Mesenteric fat pad (tissue), 1 donor: ENCODE data around the gene CGRRF1. TPM values are rescaled to one million over a fixed set of nuclear protein-coding genes. Genes with fewer than 3 reads are reported as not detected.

Experiments used
- DNase-seq: peaks from one replicate; pipeline ENCODE4 v3.0.0-alpha.2; 2020; ENCODE audit warnings: low spot score
- total RNA-seq: library from RNA; stranded (reverse); fragmentation: NEBNext Ultra II Directional; extraction: Animal tissue kit (Norgen Biotek cat#: 25700); gene quantifications from one replicate; pipeline ENCODE4 v1.2.1, GENCODE V29; 2021
- donor health status: DM: yes; HTN: yes; CAD: no.

Gene CGRRF1
- total RNA-seq, 1 donor from 2014 or later, result 23.3 TPM

GRCh38 chr14:54538055-54538454, 28.3 kb downstream of the CGRRF1 start:
- DNase-seq, result no peak

- DNase-seq, result no peak
Measured at GRCh38 chr14:54547583-54547982, 37.9 kb downstream of the CGRRF1 start.

GRCh38 chr14:54548491-54548890, 38.8 kb downstream of the CGRRF1 start:
- DNase-seq, result no peak

GRCh38 chr14:54549862-54550261, 40.2 kb downstream of the CGRRF1 start:
- DNase-seq, result no peak

GRCh38 chr14:54550514-54550913, 40.8 kb downstream of the CGRRF1 start:
- no peak for DNase-seq

GRCh38 chr14:54554401-54554800, 44.7 kb downstream of the CGRRF1 start:
- DNase-seq, result no peak

GRCh38 chr14:54555651-54556050, 45.9 kb downstream of the CGRRF1 start:
- no peak for DNase-seq

GRCh38 chr14:54556535-54556934, 46.8 kb downstream of the CGRRF1 start:
- DNase-seq, result no peak

GRCh38 chr14:54562334-54562733, 52.6 kb downstream of the CGRRF1 start:
- no peak for DNase-seq

GRCh38 chr14:54564071-54564867, 54.6 kb downstream of the CGRRF1 start:
- DNase-seq, result no peak

GRCh38 chr14:54564868-54565784, 55.4 kb downstream of the CGRRF1 start:
- DNase-seq, result peak; percentile 93

- DNase-seq, result peak; percentile 97
Measured at GRCh38 chr14:54565785-54566409, 56.2 kb downstream of the CGRRF1 start.

- DNase-seq, result no peak
Measured at GRCh38 chr14:54566410-54567223, 56.9 kb downstream of the CGRRF1 start, which contains the start of gene SAMD4A. SAMD4A (plus strand) TSS chr14:54567128; CDS start chr14:54567917, 789 bp downstream.

- no peak for DNase-seq
Measured at GRCh38 chr14:54567224-54567638, 57.5 kb downstream of the CGRRF1 start.

- peak; percentile 91 for DNase-seq
Measured at GRCh38 chr14:54567639-54568561, 58.2 kb downstream of the CGRRF1 start.

GRCh38 chr14:54568821-54569595, 59.3 kb downstream of the CGRRF1 start:
- no peak for DNase-seq

- no peak for DNase-seq
Measured at GRCh38 chr14:54570047-54570446, 60.3 kb downstream of the CGRRF1 start.

- DNase-seq, result no peak
Measured at GRCh38 chr14:54570631-54571415, 61.1 kb downstream of the CGRRF1 start.
